Natural killer cell (primary cell): ENCODE data around the gene PRKACA. TPM values are rescaled to one million over a fixed set of nuclear protein-coding genes. Genes with fewer than 3 reads are reported as not detected.
A peak's percentile ranks its signal among the peaks of the same experiment; 100 is the strongest.

Experiments used
- ATAC-seq, 3 donors: fragments of 150-1000 bp in 2 of 3; fragments of 200-7000 bp in 1 of 3; cut with Tn5 transposase; 1 replicate in 1 of 3; 2 replicates in 2 of 3; pipeline ENCODE4 v1.10.0; 2021; ENCODE audit warnings: mild to moderate bottlenecking in 2 of 3, moderate library complexity in 2 of 3
- DNase-seq, 2 donors: peaks; one replicate each; pipeline versions ENCODE4 v3.0.0 to v3.0.0-alpha.2; 2013 to 2021; ENCODE audit warnings: mixed read lengths in 1 of 2
- H3K27ac ChIP-seq: one replicate; pipeline ENCODE4 v1.5.1; 2013; ENCODE audit warnings: mild to moderate bottlenecking, low read length
- H3K27me3 ChIP-seq: one replicate; pipeline ENCODE4 v1.6.1; 2013; ENCODE audit warnings: low read length; ENCODE audit not compliant: control insufficient read depth, insufficient read depth
- H3K36me3 ChIP-seq: one replicate; pipeline ENCODE4 v1.6.1; 2013; ENCODE audit warnings: low read length; ENCODE audit not compliant: control insufficient read depth, insufficient read depth
- H3K4me1 ChIP-seq: one replicate; pipeline ENCODE4 v1.6.1; 2013; ENCODE audit warnings: low read length; ENCODE audit not compliant: control insufficient read depth, insufficient read depth
- H3K4me3 ChIP-seq: one replicate; pipeline ENCODE4 v1.5.1; 2013; ENCODE audit warnings: low read length
- H3K9me3 ChIP-seq: one replicate; pipeline ENCODE4 v1.6.1; 2013; ENCODE audit warnings: low read length; ENCODE audit not compliant: control insufficient read depth, insufficient read depth
- H3K27ac Mint-ChIP-seq, 2 donors: one replicate each; pipeline ENCODE4 v1.8.0; 2022; ENCODE audit warnings: mild to moderate bottlenecking in 2 of 2, mixed read lengths in 2 of 2, moderate library complexity in 1 of 2
- H3K27me3 Mint-ChIP-seq, 2 donors: one replicate each; pipeline ENCODE4 v1.8.0; 2022; ENCODE audit warnings: low read depth in 2 of 2, mixed read lengths in 2 of 2
- H3K36me3 Mint-ChIP-seq: one replicate; pipeline ENCODE4 v1.8.0; 2022; ENCODE audit warnings: mixed read lengths
- H3K4me1 Mint-ChIP-seq, 2 donors: one replicate each; pipeline ENCODE4 v1.8.0; 2022; ENCODE audit warnings: mixed read lengths in 2 of 2
- H3K4me3 Mint-ChIP-seq: one replicate; pipeline ENCODE4 v1.8.0; 2022; ENCODE audit warnings: mild to moderate bottlenecking, moderate library complexity, mixed read lengths
- H3K9me3 Mint-ChIP-seq, 2 donors: one replicate each; pipeline ENCODE4 v1.8.0; 2022; ENCODE audit warnings: mixed read lengths in 2 of 2
- CTCF ChIP-seq: fragments of 200-600 bp; IDR thresholded peaks from one replicate; pipeline ENCODE4 v1.8.0; 2022; ENCODE audit warnings: antibody characterized with exemption
- WGBS: methylation state at CpG from one replicate; pipeline ENCODE4 v1.1.7; 2013; ENCODE audit warnings: missing lambda C conversion rate; ENCODE audit not compliant: insufficient coverage; 5-methylcytosine and 5-hydroxymethylcytosine counted together
- intact Hi-C: fragments of 100-400 bp; cut with micrococcal nuclease; formaldehyde crosslinking; loops from one replicate; pipeline ENCODE4 v1.14.2; 2022
- total RNA-seq, 4 donors: library from RNA; stranded (reverse); fragments of 120-200 nt in 1 of 4; gene quantifications; one replicate each; pipeline versions ENCODE4 v1.2.3 to v1.2.4, GENCODE V29; 2013 to 2022

PRKACA gene
- total RNA-seq, 3 donors from 2014 or later (not counting 1 experiment from before 2014, with no cell fraction given), result 68.6 to 71.8 (median 69.3) TPM

- Mint-ChIP-seq H3K4me3 (peak overlapping the region; percentile 65), H3K4me1 (peaks cover 15 to 25% of the 10 kb centered on the region in 2 donors), H3K36me3 (no peaks in the 10 kb centered on the region), H3K9me3 (no peaks in the 10 kb centered on the region), H3K27ac (no peak overlapping the region), H3K27me3 (peaks cover 0 to 4% of the 10 kb centered on the region in 2 donors)
- Histone ChIP-seq H3K9me3 (no peaks in the 10 kb centered on the region), H3K4me1 (peaks cover 34% of the 10 kb centered on the region), H3K27me3 (peaks cover 6% of the 10 kb centered on the region), H3K4me3 (no peak overlapping the region), H3K36me3 (no peaks in the 10 kb centered on the region), H3K27ac (no peak overlapping the region)
- DNase-seq, result no peak
- WGBS, result 97% methylated on average over 43 of the region's 43 CpGs
- no peak for TF ChIP-seq CTCF
- intact Hi-C loops, result no loop called here
- no peak for ATAC-seq
These were observed 47.1 kb downstream of the PRKACA start for GRCh38 chr19:14070268-14071050.

DNA sequence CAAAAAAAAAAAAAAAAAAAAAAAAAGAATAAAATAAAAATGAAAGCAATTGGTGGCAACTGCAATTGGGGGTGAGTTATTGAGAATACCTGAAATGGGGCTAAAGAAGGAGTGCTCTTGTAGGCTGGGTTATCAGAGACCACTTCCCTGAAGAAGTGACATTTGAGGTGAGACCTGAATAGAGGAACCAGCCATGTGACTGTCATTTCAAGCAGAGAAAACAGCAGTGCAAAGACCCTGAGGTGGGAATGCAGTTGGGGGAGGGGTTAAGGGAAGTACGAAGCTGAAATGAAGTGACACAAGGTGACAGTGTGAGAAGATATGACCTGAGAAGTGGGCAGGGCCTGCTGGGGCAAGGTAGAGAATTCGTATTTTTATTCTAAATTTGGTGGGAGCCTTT, 51.4 kb downstream of the PRKACA start:
- no peak overlapping the region for H3K4me3 ChIP-seq
- no peaks in the 10 kb centered on the region for H3K4me1 ChIP-seq
- no peak overlapping the region for H3K27ac Mint-ChIP-seq
- TF ChIP-seq CTCF, result no peak
- no peak overlapping the region for H3K4me3 Mint-ChIP-seq
- no peaks in the 10 kb centered on the region for H3K36me3 ChIP-seq
- H3K27ac ChIP-seq, result no peak overlapping the region
- H3K4me1 Mint-ChIP-seq, result no peaks in the 10 kb centered on the region
- H3K27me3 Mint-ChIP-seq, result peaks cover 0 to 9% of the 10 kb centered on the region in 2 donors
- no peaks in the 10 kb centered on the region for H3K9me3 Mint-ChIP-seq
- H3K9me3 ChIP-seq, result no peaks in the 10 kb centered on the region
- intact Hi-C loops, result no loop called here
- no peaks in the 10 kb centered on the region for H3K36me3 Mint-ChIP-seq
- ATAC-seq (no peak), DNase-seq (no peak)
- WGBS, result 61% methylated on average over 2 of the region's 2 CpGs
- peaks cover 2% of the 10 kb centered on the region for H3K27me3 ChIP-seq

- ATAC-seq, result no peak
- intact Hi-C loops, result no loop called here
- no peak overlapping the region for H3K27ac Mint-ChIP-seq
These were observed 54.5 kb downstream of the PRKACA start for GRCh38 chr19:14063105-14063504.

More at GRCh38 chr19:14063105-14063504, 54.5 kb downstream of the PRKACA start:
- DNase-seq, result no peak
- no peaks in the 10 kb centered on the region for H3K36me3 Mint-ChIP-seq
- no peak for TF ChIP-seq CTCF
- H3K36me3 ChIP-seq, result no peaks in the 10 kb centered on the region
- peaks cover 17 to 29% of the 10 kb centered on the region in 2 donors for H3K27me3 Mint-ChIP-seq
- peaks cover 12% of the 10 kb centered on the region for H3K4me1 ChIP-seq
- H3K27me3 ChIP-seq, result peaks cover 15% of the 10 kb centered on the region
- H3K4me3 ChIP-seq, result no peak overlapping the region
- no peak overlapping the region for H3K4me3 Mint-ChIP-seq
- no peaks in the 10 kb centered on the region for H3K9me3 ChIP-seq
- H3K4me1 Mint-ChIP-seq, result peaks cover 8 to 9% of the 10 kb centered on the region in 2 donors
- H3K27ac ChIP-seq, result no peak overlapping the region
- no peaks in the 10 kb centered on the region for H3K9me3 Mint-ChIP-seq
- 83% methylated on average over 7 of the region's 7 CpGs for WGBS
